HuH-7 (cell line): ENCODE data around the gene PCDHGA1.
A peak's percentile ranks its signal among the peaks of the same experiment; 100 is the strongest.
"Not testable (repeated sequence)": the region's sequence is repeated elsewhere in the genome, so short reads cannot be mapped to it uniquely, and the experiment has no call there.

ENCODE experiments used
- DNase-seq: peaks from one replicate; pipeline ENCODE4 v3.0.0; 2011; ENCODE audit warnings: low spot score

Gene PCDHGA1

GRCh38 chr5:141409598-141410306 is 79.4 kb downstream of the PCDHGA1 start:
- no peak for DNase-seq

- DNase-seq, result no peak
Measured at GRCh38 chr5:141411575-141411974, 81.3 kb downstream of the PCDHGA1 start.

DNA sequence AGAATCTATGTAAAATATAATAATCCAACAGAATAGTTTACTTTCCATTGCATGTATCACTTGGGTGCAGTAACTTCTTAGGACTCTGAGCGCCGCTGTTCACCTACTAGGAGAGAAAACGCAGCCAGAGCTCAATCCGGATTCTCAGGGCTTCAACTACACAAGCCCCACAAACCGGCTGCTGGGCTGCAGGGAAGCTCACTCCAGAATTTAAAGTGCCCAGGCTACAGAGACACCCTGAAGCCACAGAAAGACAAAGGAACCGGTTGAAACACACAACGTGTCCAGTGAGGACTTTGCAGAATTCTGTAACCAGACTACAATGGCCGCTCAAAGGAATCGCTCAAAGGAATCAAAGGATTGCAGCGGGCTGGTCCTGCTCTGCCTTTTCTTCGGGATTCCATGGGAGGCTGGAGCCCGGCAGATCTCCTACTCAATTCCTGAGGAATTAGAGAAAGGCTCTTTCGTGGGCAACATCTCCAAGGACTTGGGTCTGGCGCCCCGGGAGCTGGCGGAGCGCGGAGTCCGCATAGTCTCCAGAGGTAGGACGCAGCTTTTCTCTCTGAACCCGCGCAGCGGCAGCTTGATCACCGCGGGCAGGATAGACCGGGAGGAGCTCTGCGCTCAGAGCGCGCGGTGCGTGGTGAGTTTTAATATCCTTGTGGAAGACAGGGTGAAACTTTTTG is 82.7 kb downstream of the PCDHGA1 start, which contains the start of gene PCDHGA10:
PCDHGA10 (plus strand) TSS at position 134 of the 686 bp plus-strand sequence; CDS start at position 323, 189 bp downstream.
- peak; percentile 93 for DNase-seq

DNA sequence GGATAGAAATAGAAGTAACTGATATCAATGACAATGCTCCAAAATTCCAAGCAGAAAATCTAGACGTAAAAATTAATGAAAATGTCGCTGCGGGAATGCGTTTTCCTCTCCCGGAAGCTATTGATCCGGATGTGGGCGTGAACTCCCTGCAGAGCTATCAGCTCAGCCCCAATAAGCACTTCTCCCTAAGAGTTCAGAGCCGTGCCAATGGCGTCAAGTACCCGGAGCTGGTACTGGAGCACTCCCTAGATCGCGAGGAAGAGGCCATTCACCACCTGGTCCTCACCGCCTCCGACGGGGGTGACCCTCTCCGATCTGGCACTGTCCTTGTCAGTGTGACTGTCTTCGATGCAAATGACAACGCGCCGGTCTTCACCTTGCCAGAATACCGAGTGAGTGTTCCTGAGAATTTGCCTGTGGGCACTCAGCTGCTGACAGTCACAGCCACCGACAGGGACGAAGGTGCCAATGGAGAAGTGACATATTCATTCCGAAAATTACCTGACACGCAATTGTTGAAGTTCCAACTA is 83.3 kb downstream of the PCDHGA1 start:
- DNase-seq, result peak; percentile 87

- not testable (repeated sequence) for DNase-seq
Measured at GRCh38 chr5:141414548-141415274, 84.4 kb downstream of the PCDHGA1 start.

DNA sequence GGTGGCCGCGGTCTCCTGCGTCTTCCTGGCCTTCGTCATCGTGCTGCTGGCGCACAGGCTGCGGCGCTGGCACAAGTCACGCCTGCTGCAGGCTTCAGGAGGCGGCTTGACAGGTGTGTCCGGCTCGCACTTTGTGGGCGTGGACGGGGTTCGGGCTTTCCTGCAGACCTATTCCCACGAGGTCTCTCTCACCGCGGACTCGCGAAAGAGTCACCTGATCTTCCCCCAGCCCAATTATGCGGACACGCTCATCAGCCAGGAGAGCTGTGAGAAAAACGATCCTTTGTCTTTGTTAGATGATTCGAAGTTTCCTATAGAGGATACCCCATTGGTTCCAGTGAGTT is 84.9 kb downstream of the PCDHGA1 start:
- DNase-seq, result not testable (repeated sequence)

DNA sequence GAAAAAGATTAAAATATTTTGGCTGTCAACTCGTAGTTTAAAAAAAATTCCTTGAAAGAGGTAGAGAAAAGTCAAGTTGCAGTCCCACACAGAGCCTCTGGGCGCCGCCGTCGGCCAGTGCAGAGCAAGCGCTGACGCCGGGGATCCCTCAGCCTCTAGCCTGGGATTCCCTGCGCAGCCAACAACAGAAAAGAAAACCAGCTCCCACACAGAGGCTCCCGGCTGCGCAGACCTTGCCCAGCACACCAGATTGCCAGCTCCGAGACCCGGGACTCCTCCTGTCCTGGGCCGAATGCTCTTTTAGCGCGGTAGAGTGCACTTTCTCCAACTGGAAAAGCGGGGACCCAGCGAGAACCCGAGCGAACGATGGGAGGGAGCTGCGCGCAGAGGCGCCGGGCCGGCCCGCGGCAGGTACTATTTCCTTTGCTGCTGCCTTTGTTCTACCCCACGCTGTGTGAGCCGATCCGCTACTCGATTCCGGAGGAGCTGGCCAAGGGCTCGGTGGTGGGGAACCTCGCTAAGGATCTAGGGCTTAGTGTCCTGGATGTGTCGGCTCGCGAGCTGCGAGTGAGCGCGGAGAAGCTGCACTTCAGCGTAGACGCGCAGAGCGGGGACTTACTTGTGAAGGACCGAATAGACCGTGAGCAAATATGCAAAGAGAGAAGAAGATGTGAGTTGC is 87.3 kb downstream of the PCDHGA1 start, which contains the start of gene PCDHGB7:
PCDHGB7 (plus strand) TSS at position 184 of the 679 bp plus-strand sequence; CDS start at position 367, 183 bp downstream.
- not testable (repeated sequence) for DNase-seq

DNA sequence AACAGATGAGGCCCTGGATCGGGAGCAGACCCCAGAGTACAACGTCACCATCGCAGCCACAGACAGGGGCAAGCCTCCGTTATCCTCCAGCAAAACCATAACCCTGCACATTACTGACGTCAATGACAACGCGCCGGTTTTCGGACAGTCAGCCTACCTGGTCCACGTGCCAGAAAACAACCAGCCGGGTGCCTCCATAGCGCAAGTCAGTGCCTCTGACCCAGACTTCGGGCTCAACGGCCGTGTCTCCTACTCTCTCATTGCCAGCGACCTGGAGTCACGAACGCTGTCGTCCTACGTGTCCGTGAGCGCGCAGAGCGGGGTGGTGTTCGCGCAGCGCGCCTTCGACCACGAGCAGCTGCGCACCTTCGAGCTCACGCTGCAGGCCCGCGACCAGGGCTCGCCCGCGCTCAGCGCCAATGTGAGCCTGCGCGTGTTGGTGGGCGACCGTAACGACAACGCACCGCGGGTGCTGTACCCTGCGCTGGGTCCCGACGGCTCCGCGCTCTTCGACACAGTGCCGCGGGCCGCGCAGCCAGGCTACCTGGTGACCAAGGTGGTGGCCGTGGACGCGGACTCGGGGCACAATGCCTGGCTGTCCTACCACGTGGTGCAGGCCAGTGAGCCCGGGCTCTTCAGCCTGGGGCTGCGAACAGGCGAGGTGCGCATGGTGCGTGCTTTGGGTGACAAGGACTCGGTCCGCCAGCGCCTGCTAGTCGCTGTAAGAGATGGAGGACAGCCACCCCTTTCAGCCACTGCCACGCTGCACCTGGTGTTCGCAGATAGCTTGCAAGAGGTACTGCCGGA is 89.0 kb downstream of the PCDHGA1 start:
- no peak for DNase-seq

- DNase-seq, result no peak
Measured at GRCh38 chr5:141420855-141421488, 90.7 kb downstream of the PCDHGA1 start, which contains the start of gene PCDHGA11. TSS of gene PCDHGA11 (plus strand) at chr5:141421051. CDS start at chr5:141421228, 177 bp downstream.

DNA sequence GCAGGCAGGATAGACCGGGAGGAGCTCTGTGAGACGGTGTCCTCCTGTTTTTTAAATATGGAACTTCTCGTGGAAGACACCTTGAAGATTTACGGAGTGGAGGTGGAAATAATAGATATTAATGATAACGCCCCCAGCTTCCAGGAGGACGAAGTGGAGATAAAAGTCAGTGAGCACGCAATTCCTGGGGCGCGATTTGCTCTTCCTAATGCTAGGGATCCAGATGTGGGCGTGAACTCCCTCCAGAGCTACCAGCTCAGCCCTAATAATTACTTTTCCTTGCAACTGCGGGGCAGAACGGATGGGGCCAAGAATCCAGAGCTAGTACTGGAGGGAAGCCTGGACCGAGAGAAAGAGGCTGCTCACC is 91.2 kb downstream of the PCDHGA1 start:
- no peak for DNase-seq

DNA sequence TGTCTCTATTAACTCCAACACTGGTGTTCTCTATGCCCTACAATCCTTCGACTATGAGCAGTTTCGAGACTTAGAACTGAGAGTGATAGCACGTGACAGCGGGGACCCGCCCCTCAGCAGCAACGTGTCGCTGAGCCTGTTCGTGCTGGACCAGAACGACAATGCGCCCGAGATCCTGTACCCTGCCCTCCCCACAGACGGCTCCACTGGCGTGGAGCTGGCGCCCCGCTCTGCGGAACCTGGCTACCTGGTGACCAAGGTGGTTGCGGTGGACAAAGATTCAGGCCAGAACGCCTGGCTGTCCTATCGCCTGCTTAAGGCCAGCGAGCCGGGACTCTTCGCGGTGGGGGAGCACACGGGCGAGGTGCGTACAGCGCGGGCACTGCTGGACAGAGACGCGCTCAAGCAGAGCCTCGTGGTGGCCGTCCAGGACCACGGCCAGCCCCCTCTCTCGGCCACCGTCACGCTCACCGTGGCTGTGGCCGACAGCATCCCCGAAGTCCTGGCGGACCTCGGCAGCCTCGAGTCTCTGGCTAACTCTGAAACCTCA is 92.5 kb downstream of the PCDHGA1 start:
- DNase-seq, result no peak

- DNase-seq, result no peak
Measured at GRCh38 chr5:141427783-141428426, 97.6 kb downstream of the PCDHGA1 start.

GRCh38 chr5:141430332-141431113 is 100.2 kb downstream of the PCDHGA1 start, which contains the start of gene PCDHGA12:
TSS of gene PCDHGA12 (plus strand) at chr5:141430507. CDS start at chr5:141430760, 253 bp downstream.
- DNase-seq, result no peak

DNA sequence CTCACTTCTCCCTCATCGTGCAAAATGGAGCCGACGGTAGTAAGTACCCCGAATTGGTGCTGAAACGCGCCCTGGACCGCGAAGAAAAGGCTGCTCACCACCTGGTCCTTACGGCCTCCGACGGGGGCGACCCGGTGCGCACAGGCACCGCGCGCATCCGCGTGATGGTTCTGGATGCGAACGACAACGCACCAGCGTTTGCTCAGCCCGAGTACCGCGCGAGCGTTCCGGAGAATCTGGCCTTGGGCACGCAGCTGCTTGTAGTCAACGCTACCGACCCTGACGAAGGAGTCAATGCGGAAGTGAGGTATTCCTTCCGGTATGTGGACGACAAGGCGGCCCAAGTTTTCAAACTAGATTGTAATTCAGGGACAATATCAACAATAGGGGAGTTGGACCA is 101.0 kb downstream of the PCDHGA1 start:
- DNase-seq, result no peak

DNA sequence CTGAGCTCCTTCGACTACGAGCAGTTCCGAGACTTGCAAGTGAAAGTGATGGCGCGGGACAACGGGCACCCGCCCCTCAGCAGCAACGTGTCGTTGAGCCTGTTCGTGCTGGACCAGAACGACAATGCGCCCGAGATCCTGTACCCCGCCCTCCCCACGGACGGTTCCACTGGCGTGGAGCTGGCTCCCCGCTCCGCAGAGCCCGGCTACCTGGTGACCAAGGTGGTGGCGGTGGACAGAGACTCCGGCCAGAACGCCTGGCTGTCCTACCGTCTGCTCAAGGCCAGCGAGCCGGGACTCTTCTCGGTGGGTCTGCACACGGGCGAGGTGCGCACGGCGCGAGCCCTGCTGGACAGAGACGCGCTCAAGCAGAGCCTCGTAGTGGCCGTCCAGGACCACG is 102.0 kb downstream of the PCDHGA1 start:
- not testable (repeated sequence) for DNase-seq

- DNase-seq, result not testable (repeated sequence)
Measured at GRCh38 chr5:141432726-141433125, 102.4 kb downstream of the PCDHGA1 start.

- no peak for DNase-seq
Measured at GRCh38 chr5:141434006-141434405, 103.7 kb downstream of the PCDHGA1 start.

DNA sequence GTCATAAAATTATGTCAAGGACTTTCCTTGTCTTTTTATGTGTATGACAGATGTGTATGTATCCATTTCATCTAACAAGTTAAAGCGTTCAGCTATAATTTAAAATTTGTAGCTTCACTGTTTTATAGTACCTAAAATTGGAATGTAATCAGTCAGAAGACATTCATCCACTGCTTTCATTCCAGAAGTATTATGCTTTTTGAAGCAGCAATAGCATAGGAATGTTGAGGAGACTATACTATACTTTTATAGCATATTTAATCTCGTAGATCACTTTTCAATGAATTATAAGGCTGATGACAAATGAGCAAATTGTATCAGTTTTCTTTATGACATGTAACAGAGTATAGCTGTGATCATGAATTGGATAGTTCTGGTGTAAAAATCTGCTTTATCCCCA is 106.9 kb downstream of the PCDHGA1 start:
- no peak for DNase-seq
